GM10266 (cell line): ENCODE results near the gene NRCAM.

Experiments used
- DNase-seq: peaks from one replicate; pipeline ENCODE4 v3.0.0; 2012; ENCODE audit errors: extremely low spot score
- CTCF ChIP-seq: IDR thresholded peaks from 2 replicates; pipeline ENCODE4 v1.5.1; 2012; ENCODE audit warnings: mild to moderate bottlenecking, low read depth; ENCODE audit not compliant: control insufficient read depth, insufficient read depth; ENCODE audit errors: missing control alignments

NRCAM gene

GRCh38 chr7:108197371-108198091, 258.7 kb downstream of the NRCAM start:
- no peak for TF ChIP-seq CTCF
- DNase-seq, result no peak

DNA sequence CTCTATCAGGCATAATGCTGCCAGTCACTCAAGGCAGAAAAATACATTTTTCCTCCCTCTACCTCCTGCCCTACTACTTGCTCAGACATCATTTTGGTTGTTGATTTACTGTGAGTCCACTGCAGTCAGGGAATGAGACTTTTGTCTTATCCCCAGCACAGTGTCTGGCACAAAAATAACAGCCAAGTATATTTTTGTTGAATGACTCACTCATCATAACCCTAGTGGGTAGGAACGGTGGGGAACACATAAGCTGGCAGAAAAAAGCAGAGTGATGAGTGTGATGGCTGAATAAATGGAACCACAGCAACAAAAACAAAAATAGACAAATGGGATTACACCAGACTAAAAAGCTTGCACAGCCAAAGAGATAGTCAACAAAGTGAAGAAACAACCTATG, 260.2 kb downstream of the NRCAM start:
- no peak for DNase-seq
- no peak for TF ChIP-seq CTCF

DNA sequence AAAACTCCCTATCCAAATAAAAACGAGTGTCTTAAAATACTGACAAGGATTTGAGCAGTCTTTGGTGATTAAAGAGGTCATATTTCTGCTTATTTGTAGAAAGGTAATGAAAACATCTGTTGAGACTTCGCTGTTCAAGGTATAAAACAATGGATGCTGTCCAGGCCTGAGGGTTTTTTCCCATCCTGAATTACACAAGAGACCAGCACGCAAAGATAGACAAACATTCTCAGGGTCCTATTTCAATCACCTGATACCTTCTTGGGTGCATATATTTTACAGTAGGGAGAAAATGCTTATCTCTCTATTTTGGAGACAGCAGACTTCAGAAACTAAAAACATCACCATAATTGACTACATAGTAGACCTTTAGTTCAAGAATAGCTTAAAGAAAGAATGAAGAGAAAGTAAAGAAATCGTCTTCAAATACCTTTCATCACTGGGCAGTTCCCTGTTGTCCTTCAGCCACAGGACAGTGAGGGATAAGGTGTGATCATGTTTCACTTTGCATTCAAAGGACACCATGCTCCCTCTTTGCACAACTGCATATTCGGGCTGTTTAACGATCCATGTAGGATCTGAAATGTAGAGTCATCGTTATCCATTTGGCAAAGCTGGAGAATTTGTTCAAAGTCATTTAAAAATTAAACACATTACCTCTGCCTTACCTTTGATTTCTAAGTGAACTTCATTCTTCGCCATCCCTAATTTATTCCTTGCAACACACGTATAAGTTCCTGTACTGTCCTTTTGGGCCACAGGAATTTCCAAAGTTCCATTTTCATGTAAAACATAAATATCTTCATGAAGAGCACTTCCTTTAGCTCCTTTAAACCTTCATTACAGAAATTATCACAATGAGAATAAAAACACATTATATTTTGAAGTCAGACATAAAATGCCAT, 262.4 kb downstream of the NRCAM start:
- DNase-seq, result no peak
- TF ChIP-seq CTCF, result no peak

GRCh38 chr7:108190891-108191290, 265.3 kb downstream of the NRCAM start:
- no peak for TF ChIP-seq CTCF
- DNase-seq, result no peak

- no peak for TF ChIP-seq CTCF
- DNase-seq, result peak; percentile 57
Measured at GRCh38 chr7:108189733-108190388, 266.4 kb downstream of the NRCAM start.

GRCh38 chr7:108188724-108189123, 267.5 kb downstream of the NRCAM start:
- no peak for TF ChIP-seq CTCF
- no peak for DNase-seq
